ENCODE measurements around the gene FBXO2. TPM values are rescaled to one million over a fixed set of nuclear protein-coding genes. Genes with fewer than 3 reads are reported as not detected.

The FBXO2 gene
- total and polyA plus RNA-seq, 9 of the 15 experiments (the other 6 are each of a cell fraction or from before 2014, with no cell fraction given) = 0.04 to 1.9 (median 0.27) TPM

DNA sequence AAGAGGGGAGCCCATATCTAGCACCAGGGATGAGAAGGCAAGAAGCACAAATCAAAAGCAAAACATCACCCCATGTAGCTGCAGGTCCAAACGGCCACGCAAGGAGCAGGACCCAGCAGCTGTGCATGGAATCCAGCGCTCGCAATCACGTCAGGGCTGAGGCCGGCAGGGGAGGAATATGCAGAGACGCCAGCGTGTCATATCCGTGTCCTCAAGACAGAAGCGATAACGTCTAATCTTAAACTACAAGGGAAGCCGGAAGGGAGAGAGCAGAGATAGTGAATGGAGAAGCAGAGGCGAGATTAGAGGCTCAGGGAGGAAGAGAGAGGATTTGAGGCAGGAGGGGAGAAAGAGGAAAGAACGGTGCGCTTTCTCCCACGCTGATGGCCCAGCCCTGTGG lies 39.1 kb downstream of the FBXO2 start (continued):
- TF ChIP-seq, protein P1, sequence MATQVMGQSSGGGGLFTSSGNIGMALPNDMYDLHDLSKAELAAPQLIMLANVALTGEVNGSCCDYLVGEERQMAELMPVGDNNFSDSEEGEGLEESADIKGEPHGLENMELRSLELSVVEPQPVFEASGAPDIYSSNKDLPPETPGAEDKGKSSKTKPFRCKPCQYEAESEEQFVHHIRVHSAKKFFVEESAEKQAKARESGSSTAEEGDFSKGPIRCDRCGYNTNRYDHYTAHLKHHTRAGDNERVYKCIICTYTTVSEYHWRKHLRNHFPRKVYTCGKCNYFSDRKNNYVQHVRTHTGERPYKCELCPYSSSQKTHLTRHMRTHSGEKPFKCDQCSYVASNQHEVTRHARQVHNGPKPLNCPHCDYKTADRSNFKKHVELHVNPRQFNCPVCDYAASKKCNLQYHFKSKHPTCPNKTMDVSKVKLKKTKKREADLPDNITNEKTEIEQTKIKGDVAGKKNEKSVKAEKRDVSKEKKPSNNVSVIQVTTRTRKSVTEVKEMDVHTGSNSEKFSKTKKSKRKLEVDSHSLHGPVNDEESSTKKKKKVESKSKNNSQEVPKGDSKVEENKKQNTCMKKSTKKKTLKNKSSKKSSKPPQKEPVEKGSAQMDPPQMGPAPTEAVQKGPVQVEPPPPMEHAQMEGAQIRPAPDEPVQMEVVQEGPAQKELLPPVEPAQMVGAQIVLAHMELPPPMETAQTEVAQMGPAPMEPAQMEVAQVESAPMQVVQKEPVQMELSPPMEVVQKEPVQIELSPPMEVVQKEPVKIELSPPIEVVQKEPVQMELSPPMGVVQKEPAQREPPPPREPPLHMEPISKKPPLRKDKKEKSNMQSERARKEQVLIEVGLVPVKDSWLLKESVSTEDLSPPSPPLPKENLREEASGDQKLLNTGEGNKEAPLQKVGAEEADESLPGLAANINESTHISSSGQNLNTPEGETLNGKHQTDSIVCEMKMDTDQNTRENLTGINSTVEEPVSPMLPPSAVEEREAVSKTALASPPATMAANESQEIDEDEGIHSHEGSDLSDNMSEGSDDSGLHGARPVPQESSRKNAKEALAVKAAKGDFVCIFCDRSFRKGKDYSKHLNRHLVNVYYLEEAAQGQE (IDR thresholded peaks at IDR 0.05; ENCODE audit: borderline replicate concordance) = no peak
- TF ChIP-seq, protein P1 (CRISPR knock-in tag; IDR thresholded peaks at IDR 0.05; ENCODE audit: low read depth) = no peak
- TF ChIP-seq TCF7L2 (IDR thresholded peaks at IDR 0.05; ENCODE audit: low read depth, low read length) = no peak
- TF ChIP-seq EP300 (IDR thresholded peaks at IDR 0.05; ENCODE audit: low read length) = peak; percentile 58; the same call in 1 of the 2 replicates
- no peak for TF ChIP-seq SNAPC5 (CRISPR knock-in tag; IDR thresholded peaks at IDR 0.05)

Measured in K562 (cell line).